CD8-positive, alpha-beta memory T cell (primary cell): ENCODE results near the gene UFM1. TPM values are rescaled to one million over a fixed set of nuclear protein-coding genes. Genes with fewer than 3 reads are reported as not detected.

Experiments
- CTCF ChIA-PET: fragments of 350-600 bp; sonication (Branson Sonifier 250); formaldehyde crosslinking; loops from one replicate; lab custom pipeline; 2021; ENCODE audit warnings: antibody characterized with exemption; lab: Charles Lee
- POLR2A ChIA-PET: fragments of 350-600 bp; sonication (Branson Sonifier 250); formaldehyde crosslinking; loops from one replicate; lab custom pipeline; 2021; ENCODE audit warnings: antibody characterized with exemption; lab: Charles Lee
- DNase-seq, 5 donors: peaks; one replicate each; pipeline versions ENCODE4 v3.0.0 to v3.0.0-alpha.2; 2020 to 2022; ENCODE audit warnings: mixed read lengths in 1 of 5
- H3K27ac ChIP-seq: one replicate; pipeline ENCODE4 v1.7.0; 2013; ENCODE audit warnings: low read depth, mild to moderate bottlenecking, low read length, moderate library complexity
- H3K27me3 ChIP-seq: 2 replicates; pipeline ENCODE4 v1.7.0; 2013; ENCODE audit warnings: low read length, mild to moderate bottlenecking; ENCODE audit not compliant: insufficient read depth, poor library complexity, severe bottlenecking
- H3K36me3 ChIP-seq: 2 replicates; pipeline ENCODE4 v1.7.0; 2013; ENCODE audit warnings: mild to moderate bottlenecking, low read length, moderate library complexity; ENCODE audit not compliant: insufficient read depth
- H3K4me1 ChIP-seq: 2 replicates; pipeline ENCODE4 v1.7.0; 2013; ENCODE audit warnings: mild to moderate bottlenecking, low read length, moderate library complexity; ENCODE audit not compliant: insufficient read depth
- H3K4me3 ChIP-seq: 2 replicates; pipeline ENCODE4 v1.7.0; 2013; ENCODE audit warnings: mild to moderate bottlenecking, low read length
- H3K9me3 ChIP-seq: 2 replicates; pipeline ENCODE4 v1.7.0; 2013; ENCODE audit warnings: mild to moderate bottlenecking, low read length
- H3K27ac Mint-ChIP-seq, 8 donors: one replicate each; pipeline ENCODE4 v1.8.0; 2020 to 2021; ENCODE audit warnings: mixed read lengths in 8 of 8, mild to moderate bottlenecking in 6 of 8, inconsistent platforms in 3 of 8, moderate library complexity in 3 of 8
- H3K27me3 Mint-ChIP-seq, 2 donors: one replicate each; pipeline ENCODE4 v1.8.0; 2020 to 2021; ENCODE audit warnings: mixed read lengths in 2 of 2, mild to moderate bottlenecking in 1 of 2, moderate library complexity in 1 of 2
- H3K36me3 Mint-ChIP-seq, 3 donors: one replicate each; pipeline ENCODE4 v1.8.0; 2020 to 2021; ENCODE audit warnings: mixed read lengths in 3 of 3, inconsistent platforms in 1 of 3, mild to moderate bottlenecking in 1 of 3
- H3K4me1 Mint-ChIP-seq, 3 donors: one replicate each; pipeline ENCODE4 v1.8.0; 2020 to 2021; ENCODE audit warnings: mixed read lengths in 3 of 3, inconsistent platforms in 1 of 3, mild to moderate bottlenecking in 1 of 3
- H3K4me3 Mint-ChIP-seq, 7 donors: one replicate each; pipeline ENCODE4 v1.8.0; 2020 to 2021; ENCODE audit warnings: mixed read lengths in 7 of 7, mild to moderate bottlenecking in 6 of 7, moderate library complexity in 4 of 7, inconsistent platforms in 2 of 7
- H3K9me3 Mint-ChIP-seq, 5 donors: one replicate each; pipeline ENCODE4 v1.8.0; 2020 to 2022; ENCODE audit warnings: mixed read lengths in 5 of 5, mild to moderate bottlenecking in 3 of 5, moderate library complexity in 2 of 5, inconsistent platforms in 1 of 5
- polyA plus RNA-seq: library from polyadenylated mRNA; unstranded; fragments of 300-500 nt; fragmentation: Illumina TruSeq; gene quantifications from one replicate; pipeline ENCODE4 v1.2.3, GENCODE V29; 2021
- total RNA-seq, 2 experiments: library from RNA; stranded (reverse); gene quantifications; one replicate each; pipeline ENCODE4 v1.2.3, GENCODE V29; 2021

Gene UFM1
- total and polyA plus RNA-seq, 3 experiments from 2014 or later = 50.9 to 61.8 (median 53.7) TPM

DNA sequence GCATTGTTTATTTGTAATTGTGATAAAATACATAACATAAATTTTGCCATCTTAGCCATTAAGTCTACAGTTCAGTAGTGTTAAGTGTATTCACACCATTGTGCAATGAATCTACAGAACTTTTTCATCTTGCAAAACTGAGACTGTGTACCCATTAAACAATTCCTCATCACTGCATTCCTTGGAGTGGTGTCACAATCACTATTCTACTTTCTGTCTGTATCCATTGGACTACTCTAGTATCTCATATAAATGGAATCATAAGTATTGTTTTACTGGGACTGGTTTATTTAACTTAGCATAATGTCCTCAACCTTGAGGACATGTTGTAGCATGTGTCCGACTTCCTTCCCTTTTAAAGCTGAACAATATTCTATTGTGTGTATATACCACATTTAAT, 36.8 kb downstream of the UFM1 start:
- no peaks in the 10 kb centered on the region for H3K36me3 Mint-ChIP-seq
- CTCF ChIA-PET = no interaction called here
- H3K4me3 Mint-ChIP-seq = no peak overlapping the region
- peaks cover 0 to 12% (median 3%) of the 10 kb centered on the region in 5 donors for H3K9me3 Mint-ChIP-seq
- DNase-seq = no peak
- Histone ChIP-seq H3K36me3 (no peaks in the 10 kb centered on the region), H3K9me3 (no peaks in the 10 kb centered on the region), H3K4me1 (no peaks in the 10 kb centered on the region), H3K27ac (no peak overlapping the region), H3K4me3 (no peak overlapping the region), H3K27me3 (peaks cover 5% of the 10 kb centered on the region)
- peaks cover 4 to 14% of the 10 kb centered on the region in 2 donors for H3K27me3 Mint-ChIP-seq
- H3K4me1 Mint-ChIP-seq = no peaks in the 10 kb centered on the region
- POLR2A ChIA-PET = no interaction called here
- no peak overlapping the region for H3K27ac Mint-ChIP-seq

DNA sequence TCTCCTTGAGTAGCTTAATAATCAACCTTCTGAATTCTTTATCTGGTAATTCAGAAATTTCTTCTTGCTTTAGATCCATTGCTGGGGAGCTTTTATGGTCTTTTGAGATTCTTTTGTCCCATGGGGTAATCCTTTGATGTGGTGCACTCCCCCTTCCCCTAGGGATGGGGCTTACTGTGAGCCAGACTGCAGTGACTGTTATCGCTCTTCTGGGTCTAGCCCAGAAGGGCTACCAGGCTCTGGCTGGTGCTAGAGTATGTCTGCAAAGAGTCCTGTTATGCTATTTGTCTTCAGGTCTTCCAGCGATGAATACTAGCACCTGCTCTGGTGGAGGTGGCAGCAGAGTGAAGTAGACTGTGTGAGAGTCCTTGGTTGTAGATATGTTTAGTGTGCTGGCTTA, 41.7 kb downstream of the UFM1 start:
- H3K27ac Mint-ChIP-seq = no peak overlapping the region
- Histone ChIP-seq H3K9me3 (no peaks in the 10 kb centered on the region), H3K4me1 (no peaks in the 10 kb centered on the region), H3K27me3 (no peaks in the 10 kb centered on the region), H3K4me3 (no peak overlapping the region), H3K27ac (no peak overlapping the region), H3K36me3 (no peaks in the 10 kb centered on the region)
- ChIA-PET CTCF (no interaction called here), POLR2A (no interaction called here)
- H3K4me3 Mint-ChIP-seq = no peak overlapping the region
- no peak for DNase-seq
- H3K9me3 Mint-ChIP-seq = peaks cover 0 to 14% (median 3%) of the 10 kb centered on the region in 5 donors
- H3K36me3 Mint-ChIP-seq = no peaks in the 10 kb centered on the region
- H3K4me1 Mint-ChIP-seq = no peaks in the 10 kb centered on the region
- peaks cover 3 to 11% of the 10 kb centered on the region in 2 donors for H3K27me3 Mint-ChIP-seq

GRCh38 chr13:38394777-38395496, 45.3 kb downstream of the UFM1 start:
- ChIA-PET CTCF (no interaction called here), POLR2A (no interaction called here)
- H3K9me3 Mint-ChIP-seq = peaks cover 0 to 14% (median 3%) of the 10 kb centered on the region in 5 donors
- no peak overlapping the region for H3K4me3 ChIP-seq
- H3K27me3 ChIP-seq = no peaks in the 10 kb centered on the region
- H3K9me3 ChIP-seq = no peaks in the 10 kb centered on the region
- H3K27me3 Mint-ChIP-seq = peaks cover 2 to 14% of the 10 kb centered on the region in 2 donors
- DNase-seq = no peak
- H3K27ac ChIP-seq = no peak overlapping the region
- H3K4me1 Mint-ChIP-seq = peaks cover 3 to 4% (median 4%) of the 10 kb centered on the region in 3 donors
- no peaks in the 10 kb centered on the region for H3K36me3 ChIP-seq
- no peak overlapping the region for H3K27ac Mint-ChIP-seq
- H3K4me1 ChIP-seq = no peaks in the 10 kb centered on the region
- no peaks in the 10 kb centered on the region for H3K36me3 Mint-ChIP-seq
- no peak overlapping the region for H3K4me3 Mint-ChIP-seq

DNA sequence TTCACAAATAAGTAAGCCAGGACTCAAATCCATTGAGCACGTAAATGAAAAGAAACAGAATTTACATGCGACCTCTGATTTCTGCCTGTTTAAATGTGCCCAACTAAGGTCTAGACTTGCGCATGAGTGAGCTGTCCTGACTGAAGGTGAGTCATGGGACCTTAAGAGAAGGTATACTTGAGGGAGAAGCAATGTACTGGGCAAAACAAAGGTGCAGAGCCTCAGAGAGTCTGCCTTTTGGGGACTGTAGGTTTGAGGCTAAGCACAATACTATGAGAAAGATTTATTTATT, 45.8 kb downstream of the UFM1 start:
- Mint-ChIP-seq H3K27me3 (peaks cover 2 to 10% of the 10 kb centered on the region in 2 donors), H3K4me3 (no peak overlapping the region), H3K9me3 (peaks cover 0 to 11% (median 0%) of the 10 kb centered on the region in 5 donors), H3K36me3 (no peaks in the 10 kb centered on the region), H3K4me1 (peaks cover 3 to 4% (median 4%) of the 10 kb centered on the region in 3 donors), H3K27ac (no peak overlapping the region)
- POLR2A ChIA-PET = no interaction called here
- CTCF ChIA-PET = no interaction called here
- Histone ChIP-seq H3K36me3 (no peaks in the 10 kb centered on the region), H3K27ac (no peak overlapping the region), H3K9me3 (no peaks in the 10 kb centered on the region), H3K4me1 (no peaks in the 10 kb centered on the region), H3K27me3 (no peaks in the 10 kb centered on the region), H3K4me3 (no peak overlapping the region)
- DNase-seq = no peak

- no peaks in the 10 kb centered on the region for H3K4me1 ChIP-seq
- Mint-ChIP-seq H3K4me1 (peaks cover 3 to 4% (median 4%) of the 10 kb centered on the region in 3 donors), H3K4me3 (no peak overlapping the region), H3K27ac (no peak overlapping the region), H3K27me3 (peaks cover 0 to 19% of the 10 kb centered on the region in 2 donors), H3K9me3 (no peaks in the 10 kb centered on the region), H3K36me3 (no peaks in the 10 kb centered on the region)
- CTCF ChIA-PET = no interaction called here
- H3K36me3 ChIP-seq = no peaks in the 10 kb centered on the region
- no peaks in the 10 kb centered on the region for H3K27me3 ChIP-seq
- H3K27ac ChIP-seq = no peak overlapping the region
- DNase-seq = no peak
- no peaks in the 10 kb centered on the region for H3K9me3 ChIP-seq
- no peak overlapping the region for H3K4me3 ChIP-seq
- POLR2A ChIA-PET = no interaction called here
These were observed 49.3 kb downstream of the UFM1 start for GRCh38 chr13:38398711-38399493.

- H3K36me3 Mint-ChIP-seq = no peaks in the 10 kb centered on the region
- no peak for DNase-seq
- H3K36me3 ChIP-seq = no peaks in the 10 kb centered on the region
- H3K9me3 Mint-ChIP-seq = no peaks in the 10 kb centered on the region
- ChIA-PET CTCF (no interaction called here), POLR2A (no interaction called here)
- H3K9me3 ChIP-seq = no peaks in the 10 kb centered on the region
- H3K4me3 ChIP-seq = no peak overlapping the region
- no peak overlapping the region for H3K4me3 Mint-ChIP-seq
- H3K4me1 ChIP-seq = no peaks in the 10 kb centered on the region
- H3K27ac Mint-ChIP-seq = no peak overlapping the region
- no peaks in the 10 kb centered on the region for H3K27me3 ChIP-seq
- H3K4me1 Mint-ChIP-seq = peaks cover 3 to 4% (median 4%) of the 10 kb centered on the region in 3 donors
- H3K27ac ChIP-seq = no peak overlapping the region
- H3K27me3 Mint-ChIP-seq = peaks cover 0 to 16% of the 10 kb centered on the region in 2 donors
These were observed 49.9 kb downstream of the UFM1 start for GRCh38 chr13:38399535-38399934.

GRCh38 chr13:38401276-38401675, 51.6 kb downstream of the UFM1 start:
- Histone ChIP-seq H3K27ac (no peak overlapping the region), H3K9me3 (no peaks in the 10 kb centered on the region), H3K36me3 (no peaks in the 10 kb centered on the region), H3K27me3 (no peaks in the 10 kb centered on the region), H3K4me1 (no peaks in the 10 kb centered on the region), H3K4me3 (no peak overlapping the region)
- ChIA-PET POLR2A (no interaction called here), CTCF (no interaction called here)
- H3K27ac Mint-ChIP-seq = no peak overlapping the region
- peaks cover 3 to 4% (median 4%) of the 10 kb centered on the region in 3 donors for H3K4me1 Mint-ChIP-seq
- H3K36me3 Mint-ChIP-seq = no peaks in the 10 kb centered on the region
- H3K9me3 Mint-ChIP-seq = no peaks in the 10 kb centered on the region
- peaks cover 0 to 15% of the 10 kb centered on the region in 2 donors for H3K27me3 Mint-ChIP-seq
- no peak overlapping the region for H3K4me3 Mint-ChIP-seq
- no peak for DNase-seq

DNA sequence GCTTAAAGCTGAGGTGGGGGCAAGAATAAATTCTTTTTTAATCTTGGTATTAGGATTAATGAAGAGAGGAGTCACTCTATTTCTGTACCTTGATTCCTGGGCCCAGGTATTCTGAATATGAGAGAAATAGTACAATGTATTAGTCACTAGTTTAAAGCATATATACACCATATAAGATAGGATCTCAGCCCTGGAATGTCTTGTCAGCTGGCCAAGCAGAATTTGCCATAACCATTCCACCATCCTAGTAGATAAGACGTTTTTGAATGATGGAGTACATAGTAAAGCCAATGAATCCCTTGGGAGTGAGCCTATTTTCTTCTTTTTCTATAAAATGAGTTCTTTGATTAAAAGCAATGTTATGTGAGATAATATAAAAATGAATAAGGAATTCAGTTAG, 55.6 kb downstream of the UFM1 start:
- Mint-ChIP-seq H3K4me1 (no peaks in the 10 kb centered on the region), H3K27ac (no peak overlapping the region), H3K27me3 (peaks cover 0 to 22% of the 10 kb centered on the region in 2 donors), H3K36me3 (no peaks in the 10 kb centered on the region), H3K4me3 (no peak overlapping the region), H3K9me3 (no peaks in the 10 kb centered on the region)
- no peaks in the 10 kb centered on the region for H3K27me3 ChIP-seq
- ChIA-PET CTCF (no interaction called here), POLR2A (no interaction called here)
- no peak overlapping the region for H3K4me3 ChIP-seq
- H3K36me3 ChIP-seq = no peaks in the 10 kb centered on the region
- no peaks in the 10 kb centered on the region for H3K9me3 ChIP-seq
- H3K4me1 ChIP-seq = no peaks in the 10 kb centered on the region
- DNase-seq = no peak
- H3K27ac ChIP-seq = no peak overlapping the region
